GM19324 (cell line): ENCODE measurements around the gene LRIG2.
"Not testable (repeated sequence)": the region's sequence is repeated elsewhere in the genome, so short reads cannot be mapped to it uniquely, and the experiment has no call there.

Experiments
- ATAC-seq: cut with Tn5 transposase; IDR thresholded peaks from one replicate; pipeline ENCODE4 v1.9.1; 2021; ENCODE audit warnings: mild to moderate bottlenecking, moderate library complexity; ENCODE audit not compliant: unreplicated experiment, low FRiP score

LRIG2 gene

GRCh38 chr1:113153116-113153803 lies 80.3 kb downstream of the LRIG2 start:
- no peak for ATAC-seq

- no peak for ATAC-seq
Observed at GRCh38 chr1:113156368-113156767, 83.4 kb downstream of the LRIG2 start.

GRCh38 chr1:113158743-113159142 lies 85.7 kb downstream of the LRIG2 start:
- ATAC-seq, result not testable (repeated sequence)

DNA sequence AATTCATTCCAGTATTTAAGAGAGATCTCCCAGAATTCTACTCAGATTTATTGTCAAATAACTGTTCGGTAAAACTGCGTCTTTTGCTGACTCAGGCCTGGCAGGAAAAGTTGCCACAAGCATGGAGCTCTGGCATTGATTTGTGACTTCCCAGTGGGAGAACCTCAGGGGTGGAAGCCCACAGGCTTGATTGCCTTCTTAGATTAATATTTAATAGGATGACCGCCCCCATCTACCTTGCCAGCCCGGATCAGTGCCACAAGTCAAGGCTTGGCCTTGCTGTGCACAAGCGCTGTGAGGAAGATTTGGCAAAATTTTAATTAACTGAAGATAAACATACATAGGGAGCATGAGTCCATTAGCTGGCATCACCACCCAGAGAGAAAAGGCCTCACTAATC lies 93.5 kb downstream of the LRIG2 start:
- no peak for ATAC-seq

DNA sequence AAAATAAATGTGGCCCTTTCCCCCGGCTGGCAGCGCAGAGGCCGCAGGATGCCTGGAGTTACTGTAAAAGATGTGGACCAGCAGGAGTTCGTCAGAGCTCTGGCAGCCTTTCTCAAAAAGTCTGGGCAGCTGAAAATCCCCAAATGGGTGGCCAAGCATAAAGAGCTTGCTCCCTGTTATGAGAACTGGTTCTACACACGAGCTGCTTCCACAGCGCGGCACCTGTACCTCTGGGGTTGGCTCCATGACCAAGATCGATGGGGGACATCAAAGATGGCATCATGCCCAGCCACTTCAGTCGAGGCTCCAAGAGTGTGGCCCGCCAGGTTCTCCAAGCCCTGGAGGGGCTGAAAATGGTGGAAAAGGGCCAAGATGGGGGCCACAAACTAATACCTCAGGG lies 95.9 kb downstream of the LRIG2 start:
- no peak for ATAC-seq

- no peak for ATAC-seq
Observed at GRCh38 chr1:113169591-113169990, 96.6 kb downstream of the LRIG2 start.

- no peak for ATAC-seq
Observed at GRCh38 chr1:113170519-113170918, 97.5 kb downstream of the LRIG2 start.

GRCh38 chr1:113178106-113178505 lies 105.1 kb downstream of the LRIG2 start:
- no peak for ATAC-seq

DNA sequence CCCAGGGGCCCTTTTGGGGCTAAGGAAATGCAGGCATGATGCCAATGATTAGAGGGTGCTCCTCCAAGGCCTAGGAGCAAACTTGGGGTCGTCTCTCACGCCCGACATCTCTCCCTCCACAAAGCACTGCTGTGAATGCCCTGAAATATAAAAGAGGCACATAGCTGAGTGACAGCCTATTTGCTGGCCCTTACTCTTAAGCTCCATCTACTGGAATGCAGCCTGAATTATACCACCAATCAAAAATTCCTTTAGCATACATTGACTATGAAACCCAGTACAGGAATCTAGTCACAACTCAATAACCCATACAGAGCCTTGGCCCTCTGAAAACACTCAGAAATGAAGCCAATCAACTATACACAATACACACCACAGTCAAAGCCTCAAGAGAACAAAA lies 105.5 kb downstream of the LRIG2 start:
- no peak for ATAC-seq
